Measurements from ENCODE around the gene POU4F1.

GRCh38 chr13:78586706-78587105 is 16.6 kb downstream of the POU4F1 start:
- TF ChIP-seq EZH2 (IDR thresholded peaks at IDR 0.05) (no peak), POLR2AphosphoS5 (IDR thresholded peaks at IDR 0.05; ENCODE audit: borderline replicate concordance, low read depth, low read length) (no peak)
